ENCODE results near the gene FLOT1.
A peak's percentile ranks its signal among the peaks of the same experiment; 100 is the strongest.
"Not testable (repeated sequence)": the region's sequence is repeated elsewhere in the genome, so short reads cannot be mapped to it uniquely, and the experiment has no call there.

The FLOT1 gene

GRCh38 chr6:30760549-30760948 is 18.1 kb upstream of the FLOT1 start:
- H3K36me3 ChIP-seq (ENCODE audit: insufficient read depth, low read length) = no peaks in the 10 kb centered on the region; the same call in none of the 2 replicates
- H3K9ac ChIP-seq (ENCODE audit: low read depth, low read length) = no peak overlapping the region
- no peaks in the 10 kb centered on the region for H3K9me3 ChIP-seq (ENCODE audit: control insufficient read depth, insufficient read depth, low read length)
- H3K4me1 ChIP-seq (ENCODE audit: insufficient read depth, low read length) = peaks cover 21% of the 10 kb centered on the region

- no peak overlapping the region for H3K9ac ChIP-seq (ENCODE audit: low read depth, low read length)
- H3K9me3 ChIP-seq (ENCODE audit: control insufficient read depth, insufficient read depth, low read length) = no peaks in the 10 kb centered on the region
- H3K36me3 ChIP-seq (ENCODE audit: insufficient read depth, low read length) = no peaks in the 10 kb centered on the region; the same call in none of the 2 replicates
- peaks cover 21% of the 10 kb centered on the region for H3K4me1 ChIP-seq (ENCODE audit: insufficient read depth, low read length)
Observed at GRCh38 chr6:30759575-30760239, 17.2 kb upstream of the FLOT1 start.

- no peaks in the 10 kb centered on the region for H3K9me3 ChIP-seq (ENCODE audit: control insufficient read depth, insufficient read depth, low read length)
- no peak overlapping the region for H3K9ac ChIP-seq (ENCODE audit: low read depth, low read length)
- peaks cover 14% of the 10 kb centered on the region; the same call in 1 of the 2 replicates for H3K4me1 ChIP-seq (ENCODE audit: insufficient read depth, low read length)
- H3K36me3 ChIP-seq (ENCODE audit: insufficient read depth, low read length) = no peaks in the 10 kb centered on the region; the same call in none of the 2 replicates
Observed at GRCh38 chr6:30757261-30757904, 14.9 kb upstream of the FLOT1 start.

GRCh38 chr6:30756405-30757003 is 14.0 kb upstream of the FLOT1 start:
- not testable (repeated sequence) for H3K9me3 ChIP-seq (ENCODE audit: control insufficient read depth, insufficient read depth, low read length); H3K36me3 ChIP-seq (ENCODE audit: insufficient read depth, low read length); H3K9ac ChIP-seq (ENCODE audit: low read depth, low read length)
- H3K4me1 ChIP-seq (ENCODE audit: insufficient read depth, low read length) = peaks cover 14% of the 10 kb centered on the region; the same call in 1 of the 2 replicates

GRCh38 chr6:30754631-30755030 is 12.1 kb upstream of the FLOT1 start:
- H3K9me3 ChIP-seq (ENCODE audit: control insufficient read depth, insufficient read depth, low read length) = no peaks in the 10 kb centered on the region
- peaks cover 11% of the 10 kb centered on the region; the same call in 1 of the 2 replicates for H3K4me1 ChIP-seq (ENCODE audit: insufficient read depth, low read length)
- H3K36me3 ChIP-seq (ENCODE audit: insufficient read depth, low read length) = no peaks in the 10 kb centered on the region; the same call in 1 of the 2 replicates
- no peak overlapping the region for H3K9ac ChIP-seq (ENCODE audit: low read depth, low read length)

GRCh38 chr6:30752157-30752927 is 9.9 kb upstream of the FLOT1 start:
- H3K9ac ChIP-seq (ENCODE audit: low read depth, low read length) = no peak overlapping the region
- H3K36me3 ChIP-seq (ENCODE audit: insufficient read depth, low read length) = no peaks in the 10 kb centered on the region
- no peaks in the 10 kb centered on the region for H3K9me3 ChIP-seq (ENCODE audit: control insufficient read depth, insufficient read depth, low read length)
- H3K4me1 ChIP-seq (ENCODE audit: insufficient read depth, low read length) = peaks cover 14% of the 10 kb centered on the region; the same call in 1 of the 2 replicates

- Histone ChIP-seq H3K36me3 (ENCODE audit: insufficient read depth, low read length) (no peaks in the 10 kb centered on the region), H3K4me1 (ENCODE audit: insufficient read depth, low read length) (peaks cover 17% of the 10 kb centered on the region; the same call in 1 of the 2 replicates), H3K9ac (ENCODE audit: low read depth, low read length) (no peak overlapping the region), H3K9me3 (ENCODE audit: control insufficient read depth, insufficient read depth, low read length) (no peaks in the 10 kb centered on the region)
Observed at GRCh38 chr6:30750379-30750668, 7.8 kb upstream of the FLOT1 start.

GRCh38 chr6:30749554-30750378 is 7.3 kb upstream of the FLOT1 start:
- Histone ChIP-seq H3K4me1 (ENCODE audit: insufficient read depth, low read length) (peaks cover 21% of the 10 kb centered on the region; the same call in 1 of the 2 replicates), H3K9ac (ENCODE audit: low read depth, low read length) (no peak overlapping the region), H3K9me3 (ENCODE audit: control insufficient read depth, insufficient read depth, low read length) (no peaks in the 10 kb centered on the region), H3K36me3 (ENCODE audit: insufficient read depth, low read length) (no peaks in the 10 kb centered on the region)

GRCh38 chr6:30748851-30749540 is 6.5 kb upstream of the FLOT1 start:
- peaks cover 21% of the 10 kb centered on the region; the same call in 1 of the 2 replicates for H3K4me1 ChIP-seq (ENCODE audit: insufficient read depth, low read length)
- H3K9ac ChIP-seq (ENCODE audit: low read depth, low read length) = no peak overlapping the region

GRCh38 chr6:30747902-30748769 is 5.6 kb upstream of the FLOT1 start:
- Histone ChIP-seq H3K9me3 (ENCODE audit: control insufficient read depth, insufficient read depth, low read length) (no peaks in the 10 kb centered on the region), H3K4me1 (ENCODE audit: insufficient read depth, low read length) (peaks cover 21% of the 10 kb centered on the region; the same call in 1 of the 2 replicates), H3K36me3 (ENCODE audit: insufficient read depth, low read length) (0 out of 2 replicates have a peak, but pooled peaks cover 5% of the 10 kb centered on the region), H3K9ac (ENCODE audit: low read depth, low read length) (no peak overlapping the region)

More at GRCh38 chr6:30748851-30749540, 6.5 kb upstream of the FLOT1 start:
- Histone ChIP-seq H3K9me3 (ENCODE audit: control insufficient read depth, insufficient read depth, low read length) (no peaks in the 10 kb centered on the region), H3K36me3 (ENCODE audit: insufficient read depth, low read length) (no peaks in the 10 kb centered on the region)

- peaks cover 21% of the 10 kb centered on the region; the same call in 1 of the 2 replicates for H3K4me1 ChIP-seq (ENCODE audit: insufficient read depth, low read length)
- no peak overlapping the region for H3K9ac ChIP-seq (ENCODE audit: low read depth, low read length)
- no peaks in the 10 kb centered on the region for H3K9me3 ChIP-seq (ENCODE audit: control insufficient read depth, insufficient read depth, low read length)
- H3K36me3 ChIP-seq (ENCODE audit: insufficient read depth, low read length) = 0 out of 2 replicates have a peak, but pooled peaks cover 5% of the 10 kb centered on the region
Observed at GRCh38 chr6:30747300-30747687, 4.8 kb upstream of the FLOT1 start.

- Histone ChIP-seq H3K4me1 (ENCODE audit: insufficient read depth, low read length) (peaks cover 21% of the 10 kb centered on the region; the same call in 1 of the 2 replicates), H3K9me3 (ENCODE audit: control insufficient read depth, insufficient read depth, low read length) (no peaks in the 10 kb centered on the region), H3K9ac (ENCODE audit: low read depth, low read length) (peak within 1 kb of the TSS; percentile 85), H3K36me3 (ENCODE audit: insufficient read depth, low read length) (peaks cover 16% of the 10 kb centered on the region; the same call in 1 of the 2 replicates)
Observed at GRCh38 chr6:30744054-30744805, 1.7 kb upstream of the FLOT1 start, which contains the start of gene IER3. Gene IER3 (minus strand): TSS chr6:30744547. CDS start chr6:30744518, 29 bp downstream.

Data from ES-I3 (cell line).